ENCODE measurements around the gene ATOX1.
"Not testable (repeated sequence)": the region's sequence is repeated elsewhere in the genome, so short reads cannot be mapped to it uniquely, and the experiment has no call there.

ATOX1 gene, protein sequence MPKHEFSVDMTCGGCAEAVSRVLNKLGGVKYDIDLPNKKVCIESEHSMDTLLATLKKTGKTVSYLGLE

DNA sequence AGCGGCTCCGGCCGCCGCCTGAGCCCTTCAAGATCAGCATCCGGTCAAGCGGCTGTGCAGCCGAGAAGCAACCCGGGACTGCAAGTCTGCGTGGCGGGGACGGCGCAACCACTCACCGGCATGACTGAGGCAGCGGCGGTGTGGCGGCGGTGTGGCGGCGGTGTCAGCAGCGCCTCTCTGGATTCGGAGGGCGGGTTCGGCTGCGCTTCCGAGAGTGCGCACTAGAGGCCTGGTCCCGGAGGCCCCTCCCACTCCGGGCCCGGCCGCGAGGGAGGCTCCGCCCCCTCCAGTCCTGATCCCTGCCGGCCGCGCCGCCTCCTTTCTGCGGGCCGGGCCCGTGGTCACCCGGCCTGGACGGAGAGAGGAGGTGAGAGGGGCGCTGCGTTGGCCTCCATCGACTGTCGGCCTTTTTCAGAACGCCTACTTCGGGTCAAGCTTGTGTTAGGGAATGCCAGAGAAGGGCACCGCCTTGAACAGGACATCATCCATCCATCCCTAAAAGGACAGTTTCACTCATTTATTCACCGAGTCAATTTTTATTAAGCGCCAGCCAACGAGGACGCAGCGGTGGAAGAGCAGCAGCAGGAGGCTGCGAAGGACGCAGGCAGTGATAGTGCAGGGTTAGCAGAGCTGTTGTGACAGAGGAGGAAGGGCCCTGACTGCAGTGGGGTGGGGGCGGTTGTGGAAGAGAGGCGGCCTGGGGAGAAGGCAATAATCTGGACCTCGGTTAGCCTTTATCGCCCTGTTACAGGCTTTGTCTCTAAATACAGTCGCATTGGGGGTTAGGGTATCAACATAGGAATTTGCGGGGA lies at the start of gene ATOX1:
Gene ATOX1 (minus strand): TSS at position 202 of the 812 bp plus-strand sequence. CDS start 80 bp downstream, at position 122.
- DNase-seq (ENCODE audit: low read depth in 2 of 2): peak; percentile 85 to 90

DNA sequence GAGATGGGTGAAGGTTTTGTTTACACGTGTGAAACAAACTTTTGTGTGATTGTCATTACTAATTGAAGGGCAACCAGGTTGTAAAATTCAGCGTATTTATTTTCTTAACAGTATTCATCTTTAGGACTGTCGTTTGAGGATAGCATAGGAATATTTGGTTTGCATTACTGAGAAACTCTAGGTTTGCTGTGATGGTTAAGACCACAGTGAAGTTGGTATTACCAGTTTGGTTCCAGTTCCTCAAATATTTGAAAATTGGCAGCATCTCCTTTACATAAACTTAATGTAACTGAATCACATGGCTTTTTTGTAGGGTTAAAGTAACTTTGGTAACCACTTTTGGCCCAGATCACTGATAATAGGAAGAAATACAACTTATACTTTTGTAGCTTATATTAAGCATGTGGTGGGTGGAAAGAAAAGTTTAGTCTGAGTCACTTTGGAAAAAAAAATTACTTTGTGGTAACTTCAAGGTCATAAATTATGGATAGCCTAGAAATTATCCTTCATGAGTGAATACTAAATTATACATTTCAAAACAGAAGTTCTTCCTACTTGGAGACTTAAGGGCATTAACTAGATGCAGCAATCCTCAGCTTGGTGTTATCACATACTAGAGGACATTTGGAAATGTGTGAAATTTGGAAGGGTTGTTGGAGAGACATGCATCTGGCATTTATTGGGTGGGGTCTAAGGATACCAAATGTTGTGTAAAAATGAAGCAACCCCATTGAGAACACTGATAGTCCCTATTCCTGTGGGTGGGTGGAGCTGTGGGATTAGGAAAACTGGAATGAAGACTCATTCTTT lies 47.2 kb upstream of the ATOX1 start:
- DNase-seq (ENCODE audit: low read depth in 2 of 2): no peak

DNA sequence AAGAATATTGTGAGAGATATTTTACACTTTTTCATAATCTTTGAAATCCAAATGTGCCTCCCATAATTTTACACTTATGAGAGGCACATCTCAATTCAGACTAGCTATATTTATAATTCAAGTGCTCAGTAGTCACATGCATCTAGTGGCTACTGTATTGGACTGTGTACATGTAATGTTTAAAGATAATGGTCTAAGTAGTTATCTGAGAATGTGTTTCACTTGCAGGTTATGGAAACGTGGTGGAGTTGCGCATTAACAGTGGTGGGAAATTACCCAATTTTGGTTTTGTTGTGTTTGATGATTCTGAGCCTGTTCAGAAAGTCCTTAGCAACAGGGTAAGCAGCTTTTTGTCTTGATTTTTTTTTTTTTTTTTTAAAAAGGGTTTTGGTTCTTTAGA lies 42.1 kb upstream of the ATOX1 start:
- DNase-seq (ENCODE audit: low read depth in 2 of 2): no peak

DNA sequence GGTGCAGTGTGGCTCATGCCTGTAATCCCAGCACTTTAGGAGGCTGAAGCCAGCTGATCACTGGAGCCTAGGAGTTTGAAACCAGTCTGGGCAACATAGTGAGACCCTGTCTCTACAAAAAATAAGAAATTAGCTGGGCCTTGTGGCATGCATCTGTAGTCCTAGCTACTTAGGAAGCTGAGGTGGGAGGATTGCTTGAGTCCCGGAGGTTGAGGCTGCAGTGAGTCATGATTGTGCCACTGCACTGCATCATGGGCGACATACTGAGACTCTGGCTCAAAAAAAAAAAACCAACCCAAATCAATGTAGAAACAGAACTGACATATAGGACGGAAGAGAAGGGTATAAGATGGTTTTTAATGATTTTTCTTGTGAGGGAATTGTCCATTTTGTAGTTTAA lies 41.0 kb upstream of the ATOX1 start:
- peak in 1 of 2 donors; percentile 7 for DNase-seq (ENCODE audit: low read depth in 2 of 2)

DNA sequence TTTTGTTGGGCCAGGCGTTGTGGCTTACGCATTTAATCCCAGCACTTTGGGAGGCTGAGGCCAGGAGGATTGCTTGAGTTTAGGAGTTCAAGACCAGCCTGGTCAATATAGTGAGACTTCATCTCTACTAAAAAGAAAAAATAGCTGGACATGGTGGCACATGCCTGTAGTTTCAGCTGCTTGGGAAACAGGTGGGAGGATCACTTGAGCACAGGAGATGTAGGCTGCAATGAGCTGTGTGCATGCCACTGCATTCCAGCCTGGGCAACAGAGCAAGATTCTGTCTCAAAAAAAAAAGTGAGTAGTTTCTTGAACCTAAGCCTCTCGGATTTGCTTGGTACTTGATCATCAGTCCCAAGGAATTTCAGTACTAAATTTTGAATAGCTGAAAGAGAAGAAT lies 40.2 kb upstream of the ATOX1 start:
- DNase-seq (ENCODE audit: low read depth in 2 of 2): no peak

DNA sequence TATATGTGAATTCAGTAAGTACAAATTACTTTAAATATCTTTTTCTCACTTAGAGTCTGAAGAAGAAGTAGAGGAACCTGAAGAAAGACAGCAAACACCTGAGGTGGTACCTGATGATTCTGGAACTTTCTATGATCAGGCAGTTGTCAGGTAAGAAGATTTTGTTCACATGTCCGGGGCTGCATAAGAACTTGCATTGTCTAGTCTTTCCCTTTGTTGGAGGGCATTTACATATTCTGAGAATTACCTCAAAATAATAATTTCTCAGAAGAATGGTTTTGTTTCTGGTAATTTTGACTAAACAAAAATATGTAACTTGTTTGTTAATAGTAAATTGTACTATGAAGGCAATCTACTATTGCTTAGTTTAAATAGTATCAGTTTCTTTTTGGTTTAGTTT lies 37.0 kb upstream of the ATOX1 start:
- no peak for DNase-seq (ENCODE audit: low read depth in 2 of 2)

DNA sequence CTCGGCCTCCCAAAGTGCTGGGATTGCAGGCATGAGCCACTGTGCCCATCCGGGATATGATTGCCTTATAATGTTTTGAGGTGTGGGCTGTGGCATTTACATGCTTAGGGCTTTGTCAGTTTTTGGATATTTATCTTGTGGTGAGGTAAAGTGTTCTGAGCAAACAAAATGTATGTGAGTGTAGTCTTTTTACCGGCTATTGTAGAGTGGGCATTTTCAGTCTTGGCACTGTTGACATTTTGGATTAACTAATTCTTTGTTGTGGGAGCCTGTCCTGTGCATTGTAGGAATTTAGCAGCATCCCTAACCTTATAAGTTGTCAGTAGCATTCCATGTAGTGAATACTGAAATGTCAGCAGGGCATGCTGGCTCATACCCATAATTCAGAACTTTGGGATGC lies 34.9 kb upstream of the ATOX1 start:
- no peak for DNase-seq (ENCODE audit: low read depth in 2 of 2)

DNA sequence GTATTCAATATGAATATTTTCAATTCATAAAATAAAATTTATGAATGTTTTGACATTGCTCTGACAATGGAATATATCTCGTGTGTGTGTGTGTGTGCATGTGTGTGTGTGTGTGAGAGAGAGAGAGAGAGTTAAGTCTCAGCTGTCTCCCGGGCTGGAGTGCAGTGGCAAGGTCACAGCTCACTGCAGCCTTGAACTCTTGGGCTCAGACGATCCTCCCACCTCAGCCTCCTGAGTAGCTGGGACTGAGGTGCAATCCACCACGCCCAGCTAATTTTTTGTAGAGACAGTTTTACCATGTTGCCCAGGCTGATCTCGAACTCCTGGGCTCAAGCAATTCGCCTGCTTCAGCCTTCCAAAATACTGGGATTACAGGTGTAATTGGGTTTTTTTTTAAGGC lies 29.4 kb upstream of the ATOX1 start:
- DNase-seq (ENCODE audit: low read depth in 2 of 2): no peak

DNA sequence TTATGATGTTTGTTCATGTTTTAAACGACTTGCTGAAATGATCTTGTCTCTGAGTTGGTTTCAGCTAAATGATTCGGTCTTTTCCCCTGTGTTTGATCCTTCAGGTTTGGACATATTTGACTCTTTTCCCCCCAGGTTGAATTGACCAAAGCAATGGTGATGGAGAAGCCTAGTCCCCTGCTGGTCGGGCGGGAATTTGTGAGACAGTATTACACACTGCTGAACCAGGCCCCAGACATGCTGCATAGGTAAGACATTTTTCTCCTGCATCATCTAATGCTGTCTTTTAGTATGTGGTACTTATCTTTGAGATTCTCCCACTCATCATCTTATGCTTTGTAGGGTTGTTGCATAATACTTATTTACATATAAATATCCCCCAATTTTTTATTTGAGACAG lies 28.0 kb upstream of the ATOX1 start:
- DNase-seq (ENCODE audit: low read depth in 2 of 2): no peak

DNA sequence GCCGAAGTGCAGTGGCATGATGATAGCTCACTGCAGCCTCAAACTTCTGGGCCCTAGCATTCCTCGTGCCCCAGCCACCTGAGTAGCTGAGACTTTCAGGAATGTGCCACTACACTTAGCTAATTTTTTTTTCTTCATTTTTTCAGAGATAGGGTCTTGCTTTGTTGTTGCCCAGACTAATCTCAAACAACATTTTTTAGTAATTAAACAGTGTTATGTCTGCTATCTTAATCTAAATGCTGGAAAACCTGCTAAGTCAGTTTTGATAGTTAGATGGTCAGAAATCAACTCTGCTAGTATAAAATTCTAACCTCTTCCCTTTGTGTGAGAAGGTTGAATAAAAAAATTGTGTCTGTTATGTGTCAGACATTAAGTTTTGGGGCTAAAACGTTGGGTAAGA lies 25.7 kb upstream of the ATOX1 start:
- no peak for DNase-seq (ENCODE audit: low read depth in 2 of 2)

DNA sequence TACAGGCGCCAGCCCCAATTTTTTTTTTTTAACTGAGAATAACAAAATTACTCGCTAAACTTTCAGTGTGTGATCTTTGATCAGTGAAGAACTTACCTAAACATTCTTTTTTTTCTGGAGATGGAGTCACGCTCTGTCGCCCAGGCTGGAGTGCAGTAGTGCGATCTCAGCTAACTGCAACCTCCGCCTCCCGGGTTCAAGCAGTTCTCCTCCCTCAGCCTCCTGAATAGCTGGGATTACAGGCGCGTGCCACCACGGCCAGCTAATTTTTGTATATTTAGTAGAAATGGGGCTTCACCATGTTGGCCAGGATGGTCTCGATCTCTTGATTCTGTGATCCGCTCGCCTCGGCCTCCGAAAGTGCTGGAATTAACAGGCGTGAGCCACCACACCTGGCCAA lies 25.2 kb upstream of the ATOX1 start:
- not testable (repeated sequence) for DNase-seq (ENCODE audit: low read depth in 2 of 2)

DNA sequence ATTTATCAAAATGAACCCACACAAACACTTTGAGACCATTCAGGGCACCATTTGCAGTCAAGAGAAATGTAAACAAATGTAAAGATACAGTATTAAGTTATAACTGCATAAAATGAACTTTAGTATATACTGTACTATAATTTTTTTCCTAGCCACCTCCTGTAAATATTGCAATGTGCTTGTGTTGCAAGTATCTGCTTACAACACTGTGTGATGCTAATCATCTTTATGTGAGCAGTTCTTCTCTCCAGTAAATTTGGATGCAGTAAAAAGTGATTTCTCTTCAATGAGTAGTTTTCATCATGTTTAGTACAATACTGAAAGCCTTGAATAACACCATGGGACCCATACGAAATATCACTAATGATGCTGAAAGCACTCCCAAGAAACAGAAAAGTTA lies 22.8 kb upstream of the ATOX1 start:
- no peak for DNase-seq (ENCODE audit: low read depth in 2 of 2)

DNA sequence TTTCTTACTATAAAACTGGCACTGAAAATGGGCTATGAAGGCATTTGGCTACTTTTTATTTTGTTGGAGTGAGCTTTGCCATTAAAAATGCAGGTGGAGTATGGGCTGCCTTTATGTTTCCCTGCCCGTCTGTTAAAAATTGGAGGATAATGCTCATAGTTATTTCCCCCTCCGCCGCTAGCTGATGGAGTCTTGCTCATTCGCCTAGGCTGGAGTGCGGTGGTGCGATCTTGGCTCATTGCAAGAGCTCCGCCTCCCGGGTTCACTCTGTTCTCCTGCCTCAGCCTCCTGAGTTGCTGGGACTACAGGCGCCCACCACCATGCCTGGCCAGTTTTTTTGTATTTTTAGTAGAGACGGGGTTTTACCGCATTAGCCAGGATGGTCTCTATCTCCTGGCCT lies 21.9 kb upstream of the ATOX1 start:
- DNase-seq (ENCODE audit: low read depth in 2 of 2): no peak

DNA sequence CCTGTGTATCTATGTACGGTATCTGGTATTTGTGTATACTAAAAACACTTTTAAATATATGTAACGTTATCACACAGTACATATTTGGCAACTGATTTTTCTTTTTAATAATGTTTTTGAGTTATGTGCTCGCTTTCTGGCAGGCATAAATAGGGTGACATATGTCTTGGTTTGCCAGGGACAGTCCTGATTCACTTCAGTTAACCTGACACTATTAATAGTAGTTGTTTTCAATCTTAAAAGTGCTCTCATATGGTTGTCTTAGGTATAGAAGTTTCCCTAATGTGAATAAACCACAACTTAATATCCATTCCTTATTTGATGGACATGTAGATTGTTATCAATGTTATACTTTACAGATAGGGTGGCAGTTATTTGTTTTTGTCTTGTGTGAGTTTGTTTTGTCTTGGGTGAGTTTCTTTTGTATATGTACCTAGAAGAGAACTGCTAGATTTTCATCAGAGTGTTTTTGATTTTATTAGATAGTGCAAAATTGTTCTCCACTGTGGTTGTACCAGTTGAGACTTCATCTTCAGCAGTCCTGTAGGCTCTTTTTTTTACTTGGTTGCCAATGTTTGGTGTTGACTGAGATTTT lies 21.2 kb upstream of the ATOX1 start:
- DNase-seq (ENCODE audit: low read depth in 2 of 2): no peak

DNA sequence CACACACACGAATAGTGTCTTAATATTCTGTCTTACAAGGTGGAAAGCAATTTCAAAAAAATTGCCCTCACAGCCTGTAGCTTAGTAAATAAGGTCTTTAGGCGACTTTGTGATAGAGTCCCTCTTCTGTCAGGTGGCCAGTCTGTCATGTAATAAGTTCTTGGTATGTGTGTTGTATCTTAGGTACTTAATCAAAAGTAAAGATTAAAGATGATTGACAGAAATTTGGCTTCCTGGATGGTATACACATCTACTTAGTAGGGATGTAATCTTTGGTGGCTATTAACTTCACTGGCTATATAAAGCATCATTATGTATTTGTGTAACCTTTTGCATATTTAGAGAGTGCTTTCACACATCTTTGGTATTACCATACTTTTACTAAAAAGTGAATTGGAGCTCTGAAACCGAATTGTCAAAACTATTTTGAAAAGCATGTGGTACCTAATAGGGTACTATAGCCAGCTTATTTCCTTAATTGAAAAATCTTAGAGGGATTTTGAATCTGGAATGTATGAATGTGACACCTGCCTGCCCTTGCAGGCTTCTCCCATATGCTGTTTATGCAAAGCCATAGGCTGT lies 16.7 kb upstream of the ATOX1 start:
- no peak for DNase-seq (ENCODE audit: low read depth in 2 of 2)

DNA sequence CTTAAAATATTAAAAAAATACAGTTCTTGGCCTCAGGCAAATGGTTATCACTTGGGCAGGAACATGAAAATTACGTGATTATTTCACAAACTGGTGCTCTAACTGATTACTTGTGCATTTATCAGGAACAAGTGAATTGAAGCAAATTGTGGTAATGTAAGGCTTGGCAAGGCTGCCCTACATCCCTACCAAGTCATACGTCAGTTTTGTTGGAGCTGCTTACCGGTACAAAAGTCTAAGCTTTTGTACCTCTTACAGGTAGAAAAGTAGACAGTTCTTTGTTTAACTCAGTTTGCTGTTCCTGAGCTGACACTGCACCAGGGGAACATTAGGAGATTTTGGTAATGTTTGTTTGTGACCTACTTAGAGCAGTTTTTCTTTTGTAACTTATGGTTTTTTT lies 15.5 kb upstream of the ATOX1 start:
- no peak for DNase-seq (ENCODE audit: low read depth in 2 of 2)

DNA sequence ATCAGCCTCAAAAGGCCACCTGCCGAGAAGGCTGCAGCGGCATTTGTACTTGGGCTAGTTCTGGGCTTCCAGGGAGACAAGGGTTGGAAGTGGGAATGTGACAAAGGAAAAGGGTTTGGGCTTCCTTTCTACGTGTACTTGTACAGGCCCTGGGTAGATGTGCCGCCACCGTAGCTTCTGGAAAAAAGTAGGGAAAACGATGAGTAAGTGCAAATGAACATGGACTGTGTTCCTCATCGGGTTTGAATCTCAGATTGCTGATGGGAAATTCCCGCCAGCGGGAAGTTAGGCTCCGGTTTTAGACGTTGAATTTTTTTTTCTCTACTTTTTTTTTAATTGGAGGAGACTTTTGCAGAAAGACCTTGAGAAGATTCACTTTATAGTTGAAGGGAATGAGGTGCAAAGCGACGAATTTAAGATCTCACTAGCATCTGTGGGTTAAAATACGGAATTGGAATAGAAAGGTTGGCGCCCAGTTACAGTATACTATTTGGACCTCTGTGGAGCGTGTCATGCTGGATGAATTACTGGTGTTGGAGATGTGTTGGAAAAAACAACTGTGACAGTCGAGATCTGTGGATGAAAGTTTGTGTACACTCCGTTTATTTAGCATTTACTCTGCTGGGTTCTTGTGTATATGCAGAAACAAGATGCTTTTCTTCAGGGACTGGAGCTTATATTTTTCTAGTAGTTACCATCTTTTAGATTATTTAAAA lies 14.6 kb upstream of the ATOX1 start:
- no peak for DNase-seq (ENCODE audit: low read depth in 2 of 2)

DNA sequence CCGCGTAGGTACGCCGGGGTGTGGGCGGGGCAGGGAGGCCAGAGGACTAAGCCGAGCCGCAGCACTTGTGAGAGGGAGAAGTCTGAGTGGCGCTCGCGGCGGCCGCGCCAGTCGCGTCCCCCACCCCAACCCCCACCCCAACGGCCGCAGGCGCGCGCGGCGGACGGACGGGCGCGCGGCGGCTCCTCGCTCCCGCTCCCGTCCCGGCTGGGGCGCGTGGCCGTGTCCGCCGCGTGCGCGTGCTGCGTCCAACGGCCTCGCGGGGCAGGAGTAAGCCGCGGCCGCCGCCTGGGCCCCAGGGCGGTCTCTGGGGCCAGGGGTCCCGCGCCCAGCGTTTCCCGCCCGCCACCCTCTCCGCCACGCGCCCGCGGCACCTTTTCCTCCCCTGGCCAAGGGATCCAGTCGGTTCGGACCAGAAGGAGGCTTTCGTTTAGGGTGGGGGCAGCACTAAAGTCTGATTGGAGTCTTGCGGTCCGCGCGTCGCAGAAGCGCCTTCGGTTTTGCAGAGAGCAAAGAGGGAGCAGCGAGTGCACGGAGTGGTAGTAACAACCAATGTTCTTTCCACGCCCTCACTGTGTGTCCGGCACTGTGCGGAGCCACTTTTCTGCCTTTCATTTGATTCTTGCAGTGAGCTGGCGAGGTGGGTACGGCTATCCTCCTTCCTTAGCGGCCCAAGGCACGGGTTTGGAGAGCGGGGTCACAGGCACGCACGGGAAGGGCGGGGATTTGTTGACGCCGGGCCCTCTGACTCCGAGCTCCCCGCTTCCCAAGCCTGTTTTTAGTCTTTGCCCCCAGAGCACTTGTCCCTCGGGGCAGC lies 13.8 kb upstream of the ATOX1 start:
- peak; percentile 19 to 21 for DNase-seq (ENCODE audit: low read depth in 2 of 2)

DNA sequence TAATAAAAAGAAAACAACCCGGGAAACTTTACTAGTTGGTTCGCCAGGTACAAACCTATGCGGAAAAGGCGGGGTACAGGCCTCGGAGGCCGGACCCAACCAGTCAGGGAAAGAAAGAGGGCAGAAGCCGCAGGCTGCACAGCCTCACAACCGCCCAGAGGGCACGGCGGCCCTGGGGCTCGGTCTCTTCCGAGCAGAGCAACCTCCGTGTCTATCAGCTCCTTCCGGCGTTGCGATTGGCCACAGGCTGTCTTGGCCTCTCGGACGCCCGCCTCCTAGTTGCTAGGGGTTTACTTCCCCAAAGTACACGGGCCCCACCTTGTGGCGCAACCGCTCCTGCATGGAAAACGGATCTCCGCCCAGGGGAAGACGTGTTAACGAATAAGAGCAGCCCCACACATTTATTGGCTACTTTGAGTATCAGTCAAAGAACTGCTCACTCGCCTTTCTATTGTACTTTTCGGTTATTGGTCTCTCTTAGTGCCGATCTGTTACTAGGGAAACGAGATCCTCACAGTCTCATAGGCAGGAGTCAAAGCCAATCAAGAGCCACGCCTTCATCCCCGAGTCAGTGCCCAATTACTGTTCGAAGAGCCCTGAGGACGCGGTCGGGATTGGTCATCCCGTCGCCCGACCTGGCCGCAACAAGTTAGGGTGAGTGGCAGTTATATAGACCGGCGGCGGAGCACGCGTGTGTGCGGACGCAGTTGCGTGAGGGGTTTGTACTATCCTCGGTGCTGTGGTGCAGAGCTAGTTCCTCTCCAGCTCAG lies 13.0 kb upstream of the ATOX1 start, which contains the start of gene G3BP1:
Gene G3BP1 (plus strand): TSS at position 696 of the 770 bp plus-strand sequence. CDS start 14,667 bp downstream, outside the sequence.
- DNase-seq (ENCODE audit: low read depth in 2 of 2): peak; percentile 95 to 99
